Fibroblast of skin of right biceps (primary cell): Measurements from ENCODE around the gene OR6S1.
"Not testable (repeated sequence)": the region's sequence is repeated elsewhere in the genome, so short reads cannot be mapped to it uniquely, and the experiment has no call there.

Experiments used
- DNase-seq: peaks from one replicate; pipeline ENCODE4 v3.0.0-alpha.2; 2013

The OR6S1 gene

GRCh38 chr14:20630340-20631022, 11.0 kb downstream of the OR6S1 start:
- DNase-seq: peak; percentile 70

GRCh38 chr14:20628063-20628854, 13.2 kb downstream of the OR6S1 start:
- DNase-seq: no peak

- DNase-seq: no peak
Measured at GRCh38 chr14:20627346-20628027, 14.0 kb downstream of the OR6S1 start.

- DNase-seq: no peak
Measured at GRCh38 chr14:20626274-20626673, 15.2 kb downstream of the OR6S1 start.

- DNase-seq: peak; percentile 64
Measured at GRCh38 chr14:20624495-20625070, 16.9 kb downstream of the OR6S1 start.

GRCh38 chr14:20623798-20624197, 17.7 kb downstream of the OR6S1 start:
- DNase-seq: peak; percentile 13

- no peak for DNase-seq
Measured at GRCh38 chr14:20622816-20623291, 18.6 kb downstream of the OR6S1 start.

- DNase-seq: no peak
Measured at GRCh38 chr14:20620798-20621478, 20.6 kb downstream of the OR6S1 start.

- not testable (repeated sequence) for DNase-seq
Measured at GRCh38 chr14:20619688-20620087, 21.8 kb downstream of the OR6S1 start.

- no peak for DNase-seq
Measured at GRCh38 chr14:20618271-20618749, 23.2 kb downstream of the OR6S1 start.

GRCh38 chr14:20617138-20618003, 24.1 kb downstream of the OR6S1 start:
- no peak for DNase-seq

- DNase-seq: no peak
Measured at GRCh38 chr14:20615996-20616395, 25.5 kb downstream of the OR6S1 start.

GRCh38 chr14:20614038-20614840, 27.3 kb downstream of the OR6S1 start:
- DNase-seq: no peak

GRCh38 chr14:20613094-20614037, 28.1 kb downstream of the OR6S1 start:
- DNase-seq: peak; percentile 99

GRCh38 chr14:20612403-20612802, 29.1 kb downstream of the OR6S1 start:
- DNase-seq: no peak

- DNase-seq: no peak
Measured at GRCh38 chr14:20611277-20611676, 30.2 kb downstream of the OR6S1 start.

GRCh38 chr14:20610002-20610765, 31.3 kb downstream of the OR6S1 start:
- DNase-seq: peak; percentile 80

- peak; percentile 87 for DNase-seq
Measured at GRCh38 chr14:20609215-20610001, 32.1 kb downstream of the OR6S1 start.
